GM11168 (cell line): ENCODE data around the gene TACR1.
"Not testable (repeated sequence)": the region's sequence is repeated elsewhere in the genome, so short reads cannot be mapped to it uniquely, and the experiment has no call there.

ENCODE experiments used
- in situ Hi-C: fragments of 300-500 bp; cut with MboI; formaldehyde crosslinking; loops from one replicate; pipeline ENCODE4 v1.12.0; 2022; ENCODE audit warnings: low sequenced_read_pairs; ENCODE audit not compliant: unreplicated experiment

The TACR1 gene

GRCh38 chr2:75200140-75201096, 1.1 kb upstream of the TACR1 start:
- in situ Hi-C loops, result no loop called here

GRCh38 chr2:75195076-75195691, 4.1 kb downstream of the TACR1 start:
- in situ Hi-C loops, result no loop called here

- in situ Hi-C loops, result no loop called here
Observed at GRCh38 chr2:75194184-75194868, 5.0 kb downstream of the TACR1 start.

GRCh38 chr2:75192496-75192895, 6.8 kb downstream of the TACR1 start:
- in situ Hi-C loops, result no loop called here

- in situ Hi-C loops, result no loop called here
Observed at GRCh38 chr2:75190271-75190990, 8.9 kb downstream of the TACR1 start.

GRCh38 chr2:75186821-75187220, 12.5 kb downstream of the TACR1 start:
- in situ Hi-C loops, result no loop called here

- in situ Hi-C loops, result no loop called here
Observed at GRCh38 chr2:75182606-75183005, 16.7 kb downstream of the TACR1 start.

GRCh38 chr2:75180476-75180875, 18.8 kb downstream of the TACR1 start:
- in situ Hi-C loops, result no loop called here

GRCh38 chr2:75177427-75177826, 21.9 kb downstream of the TACR1 start:
- in situ Hi-C loops, result no loop called here

GRCh38 chr2:75175456-75175855, 23.9 kb downstream of the TACR1 start:
- in situ Hi-C loops, result no loop called here

- in situ Hi-C loops, result no loop called here
Observed at GRCh38 chr2:75174981-75175380, 24.3 kb downstream of the TACR1 start.

GRCh38 chr2:75174519-75174918, 24.8 kb downstream of the TACR1 start:
- in situ Hi-C loops, result no loop called here

- in situ Hi-C loops, result no loop called here
Observed at GRCh38 chr2:75173740-75174139, 25.6 kb downstream of the TACR1 start.

- in situ Hi-C loops, result not testable (repeated sequence)
Observed at GRCh38 chr2:75171423-75171822, 27.9 kb downstream of the TACR1 start.

GRCh38 chr2:75170889-75171288, 28.4 kb downstream of the TACR1 start:
- in situ Hi-C loops, result no loop called here

- in situ Hi-C loops, result no loop called here
Observed at GRCh38 chr2:75168186-75168585, 31.1 kb downstream of the TACR1 start.

GRCh38 chr2:75166491-75166890, 32.8 kb downstream of the TACR1 start:
- in situ Hi-C loops, result no loop called here

GRCh38 chr2:75162897-75163296, 36.4 kb downstream of the TACR1 start:
- in situ Hi-C loops, result no loop called here

- in situ Hi-C loops, result no loop called here
Observed at GRCh38 chr2:75162259-75162658, 37.1 kb downstream of the TACR1 start.

GRCh38 chr2:75157435-75157834, 41.9 kb downstream of the TACR1 start:
- in situ Hi-C loops, result no loop called here
